HCT116 (cell line): ENCODE data around the gene CHCHD4. TPM values are rescaled to one million over a fixed set of nuclear protein-coding genes. Genes with fewer than 3 reads are reported as not detected.

ENCODE experiments used
- ATAC-seq: fragments of 200-7000 bp; cut with Tn5 transposase; 2 replicates; pipeline ENCODE4 v1.9.1; 2020; ENCODE audit warnings: mild to moderate bottlenecking, moderate library complexity
- BruUV-seq: library from RNA; stranded (reverse); fragments of 400-500 nt; replicated peaks from 2 replicates; lab custom pipeline; 2021; lab: Mats Ljungman, UMichigan
- CTCF ChIA-PET: fragments of 300-600 bp; sonication (Branson Sonifier 250); formaldehyde crosslinking; loops from one replicate; lab custom pipeline; 2021; ENCODE audit warnings: antibody characterized with exemption; lab: Charles Lee
- POLR2A ChIA-PET: fragments of 300-600, 350-600 bp; sonication (Branson Sonifier 250); formaldehyde crosslinking; loops from one replicate; lab custom pipeline; 2021; ENCODE audit warnings: antibody characterized with exemption; lab: Charles Lee
- RAD21 ChIA-PET, 2 experiments: fragments of 300-600 bp; sonication (Branson Sonifier 250); formaldehyde crosslinking; loops; one replicate each; lab custom pipeline; 2023; ENCODE audit warnings: low total read pairs in 2 of 2; ENCODE audit not compliant: uncharacterized antibody in 2 of 2, unreplicated experiment in 2 of 2, low non-redundant PET in 1 of 2; lab: Charles Lee
- DNase-seq: peaks from one replicate; pipeline ENCODE4 v3.0.0-alpha.2; 2010; ENCODE audit warnings: low read depth, low spot score
- H2AFZ ChIP-seq: fragments of 200-600 bp; shearing (Covaris generic), sonication (generic); 2 replicates; pipeline ENCODE4 v1.6.1; 2017; ENCODE audit warnings: low read depth, mixed run types, mixed read lengths, antibody characterized with exemption, low read length; ENCODE audit not compliant: poor library complexity, severe bottlenecking
- H3K27ac ChIP-seq: 2 replicates; pipeline ENCODE4 v1.5.1; 2012; ENCODE audit warnings: low read depth, low read length
- H3K27me3 ChIP-seq: fragments of 200-600 bp; sonication (generic); 2 replicates; pipeline ENCODE4 v1.6.1; 2016; ENCODE audit warnings: mixed run types, low read length, mixed read lengths; ENCODE audit not compliant: insufficient read depth
- H3K36me3 ChIP-seq, 2 experiments: fragments of 200-500 bp in 1 of 2; fragments of 200-600 bp in 1 of 2; sonication (Bioruptor generic) in 1 of 2; sonication (generic) in 1 of 2; 2 replicates each; pipeline versions ENCODE4 v1.5.1 to v1.6.1; 2014 to 2016; ENCODE audit warnings: low read length in 2 of 2, inconsistent platforms in 1 of 2, mixed read lengths in 1 of 2, mixed run types in 1 of 2; ENCODE audit not compliant: insufficient read depth in 2 of 2, control insufficient read depth in 1 of 2
- H3K4me1 ChIP-seq, 2 experiments: fragments of 200-600 bp in 1 of 2; sonication (generic) in 1 of 2; 2 replicates each; pipeline versions ENCODE4 v1.5.1 to v1.6.1; 2012 to 2017; ENCODE audit warnings: low read length in 2 of 2, inconsistent platforms in 1 of 2, mild to moderate bottlenecking in 1 of 2, mixed read lengths in 1 of 2, mixed run types in 1 of 2, moderate library complexity in 1 of 2; ENCODE audit not compliant: insufficient read depth in 2 of 2, control insufficient read depth in 1 of 2
- H3K4me2 ChIP-seq: fragments of 200-600 bp; sonication (generic); 2 replicates; pipeline ENCODE4 v1.6.1; 2017; ENCODE audit warnings: mixed run types, low read length, mixed read lengths
- H3K4me3 ChIP-seq, 2 experiments: fragments of 200-600 bp in 1 of 2; sonication (generic) in 1 of 2; replicated peaks in 1 of 2; 2 replicates each; pipeline ENCODE4 v1.5.1; 2011 to 2016; ENCODE audit warnings: low read length in 2 of 2, control low read depth in 1 of 2, low read depth in 1 of 2, mild to moderate bottlenecking in 1 of 2, mixed read lengths in 1 of 2, mixed run types in 1 of 2
- H3K79me2 ChIP-seq: fragments of 200-600 bp; sonication (generic); 2 replicates; pipeline ENCODE4 v1.6.1; 2017; ENCODE audit warnings: mild to moderate bottlenecking, mixed run types, low read length, moderate library complexity, mixed read lengths; ENCODE audit not compliant: insufficient read depth
- H3K9ac ChIP-seq: fragments of 200-600 bp; sonication (generic); 2 replicates; pipeline ENCODE4 v1.6.1; 2016; ENCODE audit warnings: low read length, mixed read lengths
- H3K9me2 ChIP-seq: fragments of 200-600 bp; sonication (generic), shearing (Covaris generic); 2 replicates; pipeline ENCODE4 v1.6.1; 2017; ENCODE audit warnings: mixed run types, mild to moderate bottlenecking, moderate library complexity; ENCODE audit not compliant: insufficient read depth
- H3K9me3 ChIP-seq, 2 experiments: fragments of 200-500 bp in 1 of 2; fragments of 200-600 bp in 1 of 2; sonication (Bioruptor generic) in 1 of 2; sonication (generic) in 1 of 2; 2 replicates each; pipeline ENCODE4 v1.6.1; 2014 to 2017; ENCODE audit warnings: low read length in 2 of 2, mixed read lengths in 2 of 2, inconsistent platforms in 1 of 2, low read depth in 1 of 2, mild to moderate bottlenecking in 1 of 2, mixed run types in 1 of 2, moderate library complexity in 1 of 2; ENCODE audit not compliant: control insufficient read depth in 1 of 2, insufficient read depth in 1 of 2
- H4K20me1 ChIP-seq: fragments of 200-600 bp; sonication (generic), shearing (Covaris generic); 2 replicates; pipeline ENCODE4 v1.6.1; 2017; ENCODE audit warnings: mixed run types, mild to moderate bottlenecking, moderate library complexity; ENCODE audit not compliant: insufficient read depth
- CEBPB ChIP-seq: IDR thresholded peaks from 2 replicates; pipeline ENCODE4 v1.6.1; 2012; ENCODE audit warnings: low read depth
- EGR1 ChIP-seq: IDR thresholded peaks from 2 replicates; pipeline ENCODE4 v1.6.1; 2012; ENCODE audit warnings: low read depth
- EZH2 ChIP-seq: fragments of 200-600 bp; sonication (generic); IDR thresholded peaks from 2 replicates; pipeline ENCODE4 v1.6.1; 2017; ENCODE audit warnings: antibody characterized with exemption, mixed run types
- FOSL1 ChIP-seq: IDR thresholded peaks from 2 replicates; pipeline ENCODE4 v1.6.1; 2012; ENCODE audit warnings: low read depth
- SIN3A ChIP-seq: IDR thresholded peaks from 2 replicates; pipeline ENCODE4 v1.6.1; 2012; ENCODE audit warnings: low read depth
- SP1 ChIP-seq: IDR thresholded peaks from 2 replicates; pipeline ENCODE4 v1.6.1; 2012; ENCODE audit warnings: low read depth
- TCF7L2 ChIP-seq: IDR thresholded peaks from 2 replicates; pipeline ENCODE4 v1.7.0; 2011; ENCODE audit warnings: borderline replicate concordance, inconsistent platforms; ENCODE audit not compliant: insufficient read depth, insufficient read length; ENCODE audit errors: extremely low read depth
- ZFX ChIP-seq: fragments of 450-650 bp; IDR thresholded peaks from 2 replicates; pipeline ENCODE4 v1.6.1; 2017
- ZNF274 ChIP-seq: fragments of 200-500 bp; sonication (Bioruptor generic); IDR thresholded peaks from 2 replicates; pipeline ENCODE4 v1.6.1; 2014; ENCODE audit warnings: mild to moderate bottlenecking, low read depth, low read length, inconsistent platforms
- intact Hi-C: fragments of 100-400 bp; cut with micrococcal nuclease; formaldehyde crosslinking; loops from 2 replicates; pipeline ENCODE4 v1.10.0; 2022
- total RNA-seq: library from RNA; stranded (reverse); gene quantifications from one replicate; pipeline ENCODE4 v1.2.1, GENCODE V29; 2021; ENCODE audit not compliant: unreplicated experiment
- TF ChIP-seq, protein P1 (sequence below): IDR thresholded peaks from 2 replicates; pipeline ENCODE4 v1.6.1; 2011; ENCODE audit warnings: mild to moderate bottlenecking, low read length, moderate library complexity; ENCODE audit not compliant: insufficient replicate concordance; ENCODE audit errors: extremely low read depth
- TF ChIP-seq, protein P2 (sequence below): IDR thresholded peaks from 2 replicates; pipeline ENCODE4 v1.6.1; 2012; ENCODE audit warnings: low read depth

The CHCHD4 gene
- total RNA-seq, 1 experiment from 2014 or later, result 24.6 TPM

DNA sequence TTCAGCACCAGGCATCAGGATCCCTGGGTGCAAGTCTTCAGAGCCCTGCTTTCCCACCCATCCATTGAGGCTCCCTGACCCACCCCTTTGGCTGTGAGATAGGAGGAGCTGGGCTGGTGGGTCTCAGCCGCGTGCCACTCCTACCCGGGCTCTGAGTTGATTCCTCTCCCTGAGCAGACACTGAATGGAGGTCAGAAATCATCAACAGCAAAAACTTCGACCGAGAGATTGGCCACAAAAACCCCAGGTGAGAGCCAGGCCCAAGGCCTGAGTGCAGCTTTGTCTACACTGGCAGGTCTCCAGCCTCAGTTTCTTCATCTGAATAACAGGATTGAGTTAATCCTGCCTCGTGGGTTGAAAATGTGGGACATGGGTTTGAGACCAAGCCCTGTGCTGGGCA is 8.0 kb upstream of the CHCHD4 start (continued):
- TF ChIP-seq, protein P1, sequence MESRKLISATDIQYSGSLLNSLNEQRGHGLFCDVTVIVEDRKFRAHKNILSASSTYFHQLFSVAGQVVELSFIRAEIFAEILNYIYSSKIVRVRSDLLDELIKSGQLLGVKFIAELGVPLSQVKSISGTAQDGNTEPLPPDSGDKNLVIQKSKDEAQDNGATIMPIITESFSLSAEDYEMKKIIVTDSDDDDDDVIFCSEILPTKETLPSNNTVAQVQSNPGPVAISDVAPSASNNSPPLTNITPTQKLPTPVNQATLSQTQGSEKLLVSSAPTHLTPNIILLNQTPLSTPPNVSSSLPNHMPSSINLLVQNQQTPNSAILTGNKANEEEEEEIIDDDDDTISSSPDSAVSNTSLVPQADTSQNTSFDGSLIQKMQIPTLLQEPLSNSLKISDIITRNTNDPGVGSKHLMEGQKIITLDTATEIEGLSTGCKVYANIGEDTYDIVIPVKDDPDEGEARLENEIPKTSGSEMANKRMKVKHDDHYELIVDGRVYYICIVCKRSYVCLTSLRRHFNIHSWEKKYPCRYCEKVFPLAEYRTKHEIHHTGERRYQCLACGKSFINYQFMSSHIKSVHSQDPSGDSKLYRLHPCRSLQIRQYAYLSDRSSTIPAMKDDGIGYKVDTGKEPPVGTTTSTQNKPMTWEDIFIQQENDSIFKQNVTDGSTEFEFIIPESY, result no peak
- TF ChIP-seq EZH2, result no peak

DNA sequence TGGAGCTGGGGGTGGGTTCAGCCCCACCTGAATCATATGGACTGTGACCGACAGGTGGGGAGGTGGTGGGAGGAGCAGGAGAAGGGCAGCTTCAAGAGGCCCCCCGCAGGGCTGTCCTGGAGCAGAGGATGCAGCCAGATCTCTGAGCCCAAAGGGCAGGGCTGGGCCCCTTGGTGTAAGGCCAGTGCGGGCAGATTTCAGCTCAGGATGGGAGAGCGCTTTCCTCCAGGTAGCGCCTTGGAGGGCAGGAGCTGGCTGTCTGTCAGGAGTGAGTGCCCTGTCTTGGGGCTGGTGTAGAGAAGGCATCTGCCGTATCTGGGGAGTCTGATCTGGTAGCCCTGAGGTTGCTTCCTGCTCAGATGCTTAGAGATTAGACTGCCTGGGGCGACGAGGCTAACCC is 7.5 kb upstream of the CHCHD4 start:
- Histone ChIP-seq H3K27ac (no peak overlapping the region), H3K79me2 (peaks cover 26% of the 10 kb centered on the region), H3K4me3 (no peak overlapping the region), H3K9ac (no peak overlapping the region), H3K9me2 (no peaks in the 10 kb centered on the region), H3K4me2 (no peak overlapping the region), H3K4me1 (peaks cover 6 to 12% of the 10 kb centered on the region in 2 experiments; a peak in 3 of 4 replicates), H4K20me1 (no peaks in the 10 kb centered on the region), H2AFZ (no peak overlapping the region), H3K36me3 (peaks cover 24 to 51% of the 10 kb centered on the region in 2 experiments; a peak in 3 of 4 replicates), H3K9me3 (no peaks in the 10 kb centered on the region), H3K27me3 (no peaks in the 10 kb centered on the region)
- CTCF ChIA-PET, result no interaction called here
- DNase-seq (no peak), ATAC-seq (no peak)
- POLR2A ChIA-PET, result no interaction called here
- TF ChIP-seq, protein P2, sequence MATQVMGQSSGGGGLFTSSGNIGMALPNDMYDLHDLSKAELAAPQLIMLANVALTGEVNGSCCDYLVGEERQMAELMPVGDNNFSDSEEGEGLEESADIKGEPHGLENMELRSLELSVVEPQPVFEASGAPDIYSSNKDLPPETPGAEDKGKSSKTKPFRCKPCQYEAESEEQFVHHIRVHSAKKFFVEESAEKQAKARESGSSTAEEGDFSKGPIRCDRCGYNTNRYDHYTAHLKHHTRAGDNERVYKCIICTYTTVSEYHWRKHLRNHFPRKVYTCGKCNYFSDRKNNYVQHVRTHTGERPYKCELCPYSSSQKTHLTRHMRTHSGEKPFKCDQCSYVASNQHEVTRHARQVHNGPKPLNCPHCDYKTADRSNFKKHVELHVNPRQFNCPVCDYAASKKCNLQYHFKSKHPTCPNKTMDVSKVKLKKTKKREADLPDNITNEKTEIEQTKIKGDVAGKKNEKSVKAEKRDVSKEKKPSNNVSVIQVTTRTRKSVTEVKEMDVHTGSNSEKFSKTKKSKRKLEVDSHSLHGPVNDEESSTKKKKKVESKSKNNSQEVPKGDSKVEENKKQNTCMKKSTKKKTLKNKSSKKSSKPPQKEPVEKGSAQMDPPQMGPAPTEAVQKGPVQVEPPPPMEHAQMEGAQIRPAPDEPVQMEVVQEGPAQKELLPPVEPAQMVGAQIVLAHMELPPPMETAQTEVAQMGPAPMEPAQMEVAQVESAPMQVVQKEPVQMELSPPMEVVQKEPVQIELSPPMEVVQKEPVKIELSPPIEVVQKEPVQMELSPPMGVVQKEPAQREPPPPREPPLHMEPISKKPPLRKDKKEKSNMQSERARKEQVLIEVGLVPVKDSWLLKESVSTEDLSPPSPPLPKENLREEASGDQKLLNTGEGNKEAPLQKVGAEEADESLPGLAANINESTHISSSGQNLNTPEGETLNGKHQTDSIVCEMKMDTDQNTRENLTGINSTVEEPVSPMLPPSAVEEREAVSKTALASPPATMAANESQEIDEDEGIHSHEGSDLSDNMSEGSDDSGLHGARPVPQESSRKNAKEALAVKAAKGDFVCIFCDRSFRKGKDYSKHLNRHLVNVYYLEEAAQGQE, result no peak
- TF ChIP-seq CEBPB, result no peak
- TF ChIP-seq SIN3A, result no peak
- TF ChIP-seq ZFX, result no peak
- TF ChIP-seq EZH2, result no peak
- no peak for TF ChIP-seq FOSL1
- no peak for TF ChIP-seq SP1
- TF ChIP-seq TCF7L2, result no peak
- no peak for TF ChIP-seq EGR1
- TF ChIP-seq ZNF274, result no peak
- BruUV-seq, result no TSS peak
- intact Hi-C loops, result no loop called here
- RAD21 ChIA-PET, result no interaction called here
